ENCODE data around the gene PRKAG1.

DNA sequence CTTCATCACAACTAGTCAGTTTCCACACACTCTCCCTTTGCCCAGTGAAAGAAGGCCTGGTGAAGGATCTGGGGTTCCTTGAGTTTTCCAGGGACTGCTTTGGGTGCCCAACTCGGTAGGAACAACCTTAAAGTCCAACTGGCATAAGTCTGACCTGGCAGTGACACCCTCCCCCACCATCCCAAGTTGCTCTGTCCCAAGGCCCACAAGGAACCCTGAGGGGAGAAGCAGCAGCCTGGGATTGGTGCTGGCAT, 40.4 kb upstream of the PRKAG1 start:
- TF ChIP-seq, protein P1, sequence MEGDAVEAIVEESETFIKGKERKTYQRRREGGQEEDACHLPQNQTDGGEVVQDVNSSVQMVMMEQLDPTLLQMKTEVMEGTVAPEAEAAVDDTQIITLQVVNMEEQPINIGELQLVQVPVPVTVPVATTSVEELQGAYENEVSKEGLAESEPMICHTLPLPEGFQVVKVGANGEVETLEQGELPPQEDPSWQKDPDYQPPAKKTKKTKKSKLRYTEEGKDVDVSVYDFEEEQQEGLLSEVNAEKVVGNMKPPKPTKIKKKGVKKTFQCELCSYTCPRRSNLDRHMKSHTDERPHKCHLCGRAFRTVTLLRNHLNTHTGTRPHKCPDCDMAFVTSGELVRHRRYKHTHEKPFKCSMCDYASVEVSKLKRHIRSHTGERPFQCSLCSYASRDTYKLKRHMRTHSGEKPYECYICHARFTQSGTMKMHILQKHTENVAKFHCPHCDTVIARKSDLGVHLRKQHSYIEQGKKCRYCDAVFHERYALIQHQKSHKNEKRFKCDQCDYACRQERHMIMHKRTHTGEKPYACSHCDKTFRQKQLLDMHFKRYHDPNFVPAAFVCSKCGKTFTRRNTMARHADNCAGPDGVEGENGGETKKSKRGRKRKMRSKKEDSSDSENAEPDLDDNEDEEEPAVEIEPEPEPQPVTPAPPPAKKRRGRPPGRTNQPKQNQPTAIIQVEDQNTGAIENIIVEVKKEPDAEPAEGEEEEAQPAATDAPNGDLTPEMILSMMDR (IDR thresholded peaks at IDR 0.05) = no peak
- TF ChIP-seq POLR2A (IDR thresholded peaks at IDR 0.05) = no peak

All from Peyer's patch (tissue), 4 donors.